HFFc6 (cell line): ENCODE data around the gene UFD1. TPM values are rescaled to one million over a fixed set of nuclear protein-coding genes. Genes with fewer than 3 reads are reported as not detected.

ENCODE experiments used
- DNase-seq: peaks from one replicate; pipeline ENCODE4 v3.0.0-alpha.2; 2018
- H3K27ac Mint-ChIP-seq: 2 replicates; pipeline ENCODE4 v1.8.0; 2020; ENCODE audit warnings: mild to moderate bottlenecking, mixed read lengths
- H3K27me3 Mint-ChIP-seq: 2 replicates; pipeline ENCODE4 v1.8.0; 2021; ENCODE audit warnings: mild to moderate bottlenecking, moderate library complexity, mixed read lengths; ENCODE audit not compliant: insufficient read depth
- H3K36me3 Mint-ChIP-seq: 2 replicates; pipeline ENCODE4 v1.8.0; 2021; ENCODE audit warnings: low read depth, mixed read lengths
- H3K4me1 Mint-ChIP-seq: 2 replicates; pipeline ENCODE4 v1.8.0; 2020; ENCODE audit warnings: low read depth, mixed read lengths
- H3K4me3 Mint-ChIP-seq: 2 replicates; pipeline ENCODE4 v1.8.0; 2020; ENCODE audit warnings: mild to moderate bottlenecking, moderate library complexity, mixed read lengths
- H3K9me3 Mint-ChIP-seq: 2 replicates; pipeline ENCODE4 v1.8.0; 2020; ENCODE audit warnings: mild to moderate bottlenecking, mixed read lengths
- total RNA-seq, 6 experiments: library from RNA; stranded (reverse); fragmentation: NEBNext Ultra II Directional; extraction: Animal tissue kit (Norgen Biotek cat#: 25700); gene quantifications; 2 replicates in 1 of 6; 3 replicates in 5 of 6; pipeline ENCODE4 v1.2.3, GENCODE V29; 2021
- TF ChIP-seq, protein P1 (sequence below): fragments of 200-600 bp; sonication (generic); IDR thresholded peaks from 2 replicates; pipeline ENCODE4 v1.5.0; 2021; ENCODE audit warnings: antibody characterized with exemption, mild to moderate bottlenecking

The UFD1 gene
- total RNA-seq, 6 experiments from 2014 or later: 94.9 to 134 (median 113) TPM

DNA sequence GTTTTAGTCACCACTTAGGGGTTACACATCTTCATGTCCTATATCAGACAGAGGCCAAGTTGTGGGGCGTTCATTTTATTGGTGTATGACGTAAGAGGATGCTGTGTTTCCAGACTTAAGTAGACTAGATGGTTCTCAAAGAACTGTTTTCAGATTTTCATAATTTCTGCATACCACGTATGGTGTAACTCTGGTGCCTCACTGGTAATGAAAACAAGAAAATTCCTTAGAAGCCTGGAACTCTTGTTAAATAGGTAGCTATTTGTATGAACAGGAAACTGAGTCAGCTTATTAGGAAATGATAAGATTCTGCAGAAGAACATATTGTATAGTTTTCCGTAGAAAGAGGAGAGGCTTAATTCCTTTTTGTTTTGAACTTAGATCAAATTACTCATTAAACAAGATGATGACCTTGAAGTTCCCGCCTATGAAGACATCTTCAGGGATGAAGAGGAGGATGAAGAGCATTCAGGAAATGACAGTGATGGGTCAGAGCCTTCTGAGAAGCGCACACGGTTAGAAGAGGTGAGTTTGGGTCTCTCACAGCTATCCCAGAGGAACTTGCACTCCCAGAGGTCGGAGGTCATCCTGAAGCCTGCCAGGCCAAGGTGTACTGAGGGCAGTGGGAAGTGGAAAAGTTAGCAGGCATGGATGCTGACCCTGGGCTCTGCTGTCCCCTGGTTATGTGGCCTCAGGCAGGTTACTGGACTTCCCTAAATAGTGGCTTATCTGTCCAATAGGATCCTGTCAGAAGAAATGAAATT lies 4.7 kb upstream of the UFD1 start:
- H3K27me3 Mint-ChIP-seq: no peaks in the 10 kb centered on the region; the same call in 1 of the 2 replicates
- H3K4me1 Mint-ChIP-seq: peaks cover 43% of the 10 kb centered on the region
- TF ChIP-seq, protein P1, sequence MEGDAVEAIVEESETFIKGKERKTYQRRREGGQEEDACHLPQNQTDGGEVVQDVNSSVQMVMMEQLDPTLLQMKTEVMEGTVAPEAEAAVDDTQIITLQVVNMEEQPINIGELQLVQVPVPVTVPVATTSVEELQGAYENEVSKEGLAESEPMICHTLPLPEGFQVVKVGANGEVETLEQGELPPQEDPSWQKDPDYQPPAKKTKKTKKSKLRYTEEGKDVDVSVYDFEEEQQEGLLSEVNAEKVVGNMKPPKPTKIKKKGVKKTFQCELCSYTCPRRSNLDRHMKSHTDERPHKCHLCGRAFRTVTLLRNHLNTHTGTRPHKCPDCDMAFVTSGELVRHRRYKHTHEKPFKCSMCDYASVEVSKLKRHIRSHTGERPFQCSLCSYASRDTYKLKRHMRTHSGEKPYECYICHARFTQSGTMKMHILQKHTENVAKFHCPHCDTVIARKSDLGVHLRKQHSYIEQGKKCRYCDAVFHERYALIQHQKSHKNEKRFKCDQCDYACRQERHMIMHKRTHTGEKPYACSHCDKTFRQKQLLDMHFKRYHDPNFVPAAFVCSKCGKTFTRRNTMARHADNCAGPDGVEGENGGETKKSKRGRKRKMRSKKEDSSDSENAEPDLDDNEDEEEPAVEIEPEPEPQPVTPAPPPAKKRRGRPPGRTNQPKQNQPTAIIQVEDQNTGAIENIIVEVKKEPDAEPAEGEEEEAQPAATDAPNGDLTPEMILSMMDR: no peak
- peak overlapping the region; percentile 70 for H3K4me3 Mint-ChIP-seq
- peak; percentile 91 for DNase-seq
- no peaks in the 10 kb centered on the region for H3K9me3 Mint-ChIP-seq
- H3K27ac Mint-ChIP-seq: peak overlapping the region; percentile 84
- peaks cover 10% of the 10 kb centered on the region; the same call in 1 of the 2 replicates for H3K36me3 Mint-ChIP-seq

DNA sequence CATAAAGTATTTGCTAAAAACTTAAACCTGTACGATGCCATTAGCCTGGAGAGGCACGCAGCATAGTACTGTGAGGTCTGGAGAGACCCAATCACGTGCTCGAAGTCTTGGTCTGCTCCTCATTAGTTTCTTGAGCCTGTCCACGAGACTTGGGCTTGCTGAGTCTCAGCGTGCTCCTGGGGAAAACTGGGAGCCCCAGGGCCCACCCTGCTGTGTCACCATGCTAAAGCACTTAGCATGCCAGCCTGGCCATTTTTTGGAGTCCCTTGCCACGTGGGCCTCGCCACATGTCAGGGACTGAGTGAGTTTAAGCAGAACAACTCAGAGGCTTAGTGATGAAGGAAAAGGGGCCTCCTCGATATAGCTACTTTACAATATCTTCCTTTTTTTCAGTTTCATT lies 3.3 kb upstream of the UFD1 start:
- Mint-ChIP-seq H3K4me3 (peak overlapping the region; percentile 70; the same call in 1 of the 2 replicates), H3K27ac (peak overlapping the region; percentile 84), H3K27me3 (no peaks in the 10 kb centered on the region; the same call in 1 of the 2 replicates), H3K4me1 (peaks cover 53% of the 10 kb centered on the region), H3K9me3 (no peaks in the 10 kb centered on the region), H3K36me3 (peaks cover 10% of the 10 kb centered on the region; the same call in 1 of the 2 replicates)
- no peak for DNase-seq
- TF ChIP-seq, protein P1: no peak

DNA sequence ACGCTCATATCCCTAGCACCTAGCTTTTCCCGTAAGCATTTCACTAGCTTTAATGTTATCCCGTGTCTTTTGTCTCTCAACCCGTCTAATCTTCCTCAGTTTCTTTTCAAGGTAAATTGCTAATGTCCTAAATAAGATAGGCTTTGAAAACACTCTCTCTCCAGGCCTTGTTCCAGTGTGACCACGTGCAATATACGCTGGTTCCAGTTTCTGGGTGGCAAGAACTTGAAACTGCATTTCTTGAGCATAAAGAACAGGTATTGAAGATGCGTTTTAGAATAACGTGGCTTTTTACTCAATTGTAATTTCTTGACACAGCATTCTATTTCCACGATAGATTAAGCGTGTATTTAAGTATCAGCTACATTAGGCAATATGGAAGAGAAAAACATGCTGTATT lies 1.8 kb upstream of the UFD1 start:
- DNase-seq: no peak
- Mint-ChIP-seq H3K4me3 (peak overlapping the region; percentile 92), H3K36me3 (peaks cover 10% of the 10 kb centered on the region; the same call in 1 of the 2 replicates), H3K27me3 (no peaks in the 10 kb centered on the region; the same call in 1 of the 2 replicates), H3K27ac (no peak overlapping the region), H3K4me1 (peaks cover 63% of the 10 kb centered on the region), H3K9me3 (no peaks in the 10 kb centered on the region)
- TF ChIP-seq, protein P1: no peak

DNA sequence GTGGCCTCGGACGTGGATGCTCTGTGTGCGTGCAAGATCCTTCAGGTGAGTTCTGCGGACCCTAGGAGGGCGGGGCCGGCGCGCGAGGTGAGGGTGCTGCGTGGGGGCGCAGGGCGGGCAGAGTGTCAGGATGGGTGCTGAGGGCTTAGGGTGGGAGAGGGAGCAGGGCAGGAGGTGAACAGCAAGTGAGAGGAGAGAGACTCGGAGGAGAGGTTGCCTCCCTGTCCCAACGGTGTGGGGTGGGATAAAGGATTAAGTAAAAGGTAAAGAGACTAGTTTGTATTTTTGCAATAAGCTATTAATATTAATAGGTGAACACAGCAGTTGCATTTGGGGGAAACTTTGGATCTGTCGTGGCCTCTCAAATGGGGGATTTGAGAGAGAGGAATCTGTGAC lies 1.2 kb upstream of the UFD1 start:
- peaks cover 10% of the 10 kb centered on the region; the same call in 1 of the 2 replicates for H3K36me3 Mint-ChIP-seq
- no peaks in the 10 kb centered on the region for H3K9me3 Mint-ChIP-seq
- no peak for DNase-seq
- H3K27ac Mint-ChIP-seq: peak overlapping the region; percentile 100
- TF ChIP-seq, protein P1: no peak
- peak overlapping the region; percentile 92 for H3K4me3 Mint-ChIP-seq
- H3K4me1 Mint-ChIP-seq: peaks cover 67% of the 10 kb centered on the region
- H3K27me3 Mint-ChIP-seq: no peaks in the 10 kb centered on the region; the same call in 1 of the 2 replicates

DNA sequence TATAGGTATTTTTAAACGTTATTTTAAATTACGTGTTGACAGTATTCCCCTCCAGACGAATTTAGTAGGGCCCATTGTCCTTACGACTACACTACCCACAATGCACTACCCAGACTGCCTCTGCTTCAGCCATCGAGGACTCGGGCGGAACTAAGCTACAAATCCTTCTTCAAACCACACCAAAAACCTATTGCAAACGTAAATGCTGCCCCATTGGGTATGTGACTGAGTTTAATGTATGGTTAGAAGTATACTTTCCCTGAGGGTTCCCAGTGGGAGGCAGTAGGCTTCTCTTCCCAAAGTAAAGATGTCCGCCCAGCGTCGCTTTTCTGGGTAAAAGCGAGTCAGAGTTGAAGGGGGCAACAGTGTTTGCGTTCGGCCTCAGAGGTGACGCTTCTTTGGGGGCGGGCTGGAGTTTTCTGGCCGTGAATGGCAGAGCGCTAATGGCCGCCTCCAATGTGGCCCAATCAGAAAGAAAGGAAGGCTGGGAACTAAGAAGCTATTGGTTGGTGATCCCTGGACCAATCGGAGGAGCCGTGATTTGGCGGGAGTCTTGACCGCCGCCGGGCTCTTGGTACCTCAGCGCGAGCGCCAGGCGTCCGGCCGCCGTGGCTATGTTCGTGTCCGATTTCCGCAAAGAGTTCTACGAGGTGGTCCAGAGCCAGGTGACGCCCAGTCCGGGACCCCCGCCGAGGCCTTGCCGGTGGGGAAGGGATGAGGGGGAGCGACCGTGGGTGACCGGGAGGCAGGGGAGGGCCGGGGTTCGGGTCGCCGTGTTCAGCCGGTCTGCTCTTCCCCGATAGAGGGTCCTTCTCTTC lies 571 bp upstream of the UFD1 start, which contains the start of gene CDC45:
Gene CDC45, plus strand, starts transcription at position 566 of the 818 bp plus-strand sequence. Its CDS starts 49 bp downstream, at position 615.
- peaks cover 62% of the 10 kb centered on the region for H3K4me1 Mint-ChIP-seq
- H3K9me3 Mint-ChIP-seq: no peaks in the 10 kb centered on the region
- H3K27me3 Mint-ChIP-seq: no peaks in the 10 kb centered on the region; the same call in 1 of the 2 replicates
- peaks cover 5% of the 10 kb centered on the region; the same call in 1 of the 2 replicates for H3K36me3 Mint-ChIP-seq
- peak within 1 kb of the TSS; percentile 100 for H3K27ac Mint-ChIP-seq
- TF ChIP-seq, protein P1: no peak
- peak within 1 kb of the TSS; percentile 92 for H3K4me3 Mint-ChIP-seq
- DNase-seq: peak; percentile 98
